ENCODE data around the gene NLRC5.

- TF ChIP-seq CTCF (IDR thresholded peaks at IDR 0.05) (no peak), POLR2A (IDR thresholded peaks at IDR 0.05) (no peak), POLR2AphosphoS5 (IDR thresholded peaks at IDR 0.05; ENCODE audit: insufficient read depth in 1 of 2, low read depth in 1 of 2) (no peak)
Observed at GRCh38 chr16:57123216-57123973, 134.0 kb downstream of the NLRC5 start.

All from vagina (tissue), 2 donors.